Measurements from ENCODE around the gene CUX1. TPM values are rescaled to one million over a fixed set of nuclear protein-coding genes. Genes with fewer than 3 reads are reported as not detected.
"Not testable (repeated sequence)": the region's sequence is repeated elsewhere in the genome, so short reads cannot be mapped to it uniquely, and the experiment has no call there.

Gene CUX1
- total RNA-seq, 1 experiment from 2014 or later, result 53.5 TPM

- no peaks in the 10 kb centered on the region for H3K9me3 ChIP-seq (ENCODE audit: control insufficient read depth, low read depth, low read length)
- H2BK15ac ChIP-seq (ENCODE audit: low read depth, low read length), result no peak overlapping the region
- no peak overlapping the region for H3K18ac ChIP-seq (ENCODE audit: insufficient read length, low read depth, low read length)
- H3K4me1 Mint-ChIP-seq, result peaks cover 30 to 34% of the 10 kb centered on the region in 2 experiments
- peaks cover 7% of the 10 kb centered on the region; the same call in 1 of the 2 replicates for H3K4me1 ChIP-seq (ENCODE audit: insufficient read depth, low read length)
- no peaks in the 10 kb centered on the region for H3K27me3 Mint-ChIP-seq (ENCODE audit: low read depth)
- H3K23me2 ChIP-seq (ENCODE audit: insufficient read length, low read depth, low read length, poor library complexity, severe bottlenecking), result no peaks in the 10 kb centered on the region
- no peak overlapping the region for H3K56ac ChIP-seq (ENCODE audit: insufficient read length, low read depth, low read length)
- H2BK12ac ChIP-seq (ENCODE audit: insufficient read length, low read depth, low read length), result no peak overlapping the region
- H3K14ac ChIP-seq (ENCODE audit: insufficient read depth, low read length), result no peak overlapping the region
- H3K79me1 ChIP-seq (ENCODE audit: insufficient read depth, low read depth, low read length, poor library complexity, severe bottlenecking), result peaks cover 10% of the 10 kb centered on the region
- no peak overlapping the region for H2BK120ac ChIP-seq (ENCODE audit: low read depth, low read length, poor library complexity, severe bottlenecking)
- no peak overlapping the region for H3K23ac ChIP-seq (ENCODE audit: insufficient read length, low read depth, low read length)
- no peak overlapping the region for H2AFZ ChIP-seq (ENCODE audit: low read length)
- H3K9me3 Mint-ChIP-seq, result no peaks in the 10 kb centered on the region
- TF ChIP-seq CTCF (conservative IDR thresholded peaks at IDR 0.05), result no peak
- no peak overlapping the region for H3K4ac ChIP-seq (ENCODE audit: low read depth, low read length)
- no peak overlapping the region for H3K27ac Mint-ChIP-seq
- no CpG with 5 or more reads among the region's 12 CpGs for WGBS (ENCODE audit: extremely low coverage, insufficient read length, low lambda C conversion rate)
- peak overlapping the region; percentile 50 for H4K8ac ChIP-seq (replicated peaks; ENCODE audit: insufficient read length, low read depth, low read length)
- peaks cover 2% of the 10 kb centered on the region for H4K20me1 ChIP-seq (ENCODE audit: control insufficient read depth, insufficient read depth, insufficient read length)
- H3K27me3 ChIP-seq (ENCODE audit: insufficient read depth, low read length), result no peaks in the 10 kb centered on the region; the same call in 1 of the 2 replicates
- no peak overlapping the region for H2BK5ac ChIP-seq (ENCODE audit: insufficient read length, low read length)
- H4K91ac ChIP-seq (ENCODE audit: insufficient read length, low read depth, low read length), result no peak overlapping the region
- H3K4me2 ChIP-seq (ENCODE audit: insufficient read depth, insufficient read length, low read length), result no peak overlapping the region
- peaks cover 0 to 5% (median 0%) of the 10 kb centered on the region in 3 experiments; a peak in 2 of 7 replicates for H3K36me3 Mint-ChIP-seq (ENCODE audit: insufficient read depth in 1 of 3, low read depth in 3 of 3)
- H2BK20ac ChIP-seq (ENCODE audit: low read depth, low read length, poor library complexity, severe bottlenecking), result no peak overlapping the region
- DNase-seq, result no peak
- H3K79me2 ChIP-seq (ENCODE audit: insufficient read depth, low read length), result peaks cover 52% of the 10 kb centered on the region; the same call in 1 of the 2 replicates
- no peak overlapping the region for H3K27ac ChIP-seq (ENCODE audit: insufficient read length, low read depth, low read length)
- H2AK5ac ChIP-seq (ENCODE audit: insufficient read length, low read length), result no peak overlapping the region
- no peak overlapping the region for H4K5ac ChIP-seq (ENCODE audit: insufficient read length, low read depth, low read length)
- H3T11ph ChIP-seq (ENCODE audit: low read length), result no peak overlapping the region
- no peak overlapping the region for H3K9ac ChIP-seq (ENCODE audit: extremely low read depth, insufficient read length, low read length)
- H3K4me3 Mint-ChIP-seq, result no peak overlapping the region
Observed at GRCh38 chr7:101885597-101885955, 68.2 kb downstream of the CUX1 start.

DNA sequence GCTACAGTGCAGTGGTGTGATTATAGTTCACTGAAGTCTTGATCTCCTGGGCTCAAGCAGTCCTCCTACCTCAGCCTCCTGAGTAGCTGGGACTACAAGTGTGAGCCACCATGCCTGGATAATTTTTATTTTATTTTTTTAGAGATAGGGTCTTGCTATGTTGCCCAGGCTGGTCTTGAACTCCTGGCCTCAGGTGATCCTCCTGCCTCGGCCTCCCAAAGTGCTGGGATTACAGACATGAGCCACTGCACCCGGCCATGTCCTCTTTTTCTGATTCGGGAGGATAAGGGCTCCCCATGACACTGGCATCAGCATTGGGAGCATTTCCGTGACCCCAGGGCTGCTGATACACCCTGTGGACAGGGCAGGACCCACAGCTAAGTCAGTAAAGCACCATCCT lies 69.9 kb downstream of the CUX1 start:
- not testable (repeated sequence) for H3K23me2 ChIP-seq (ENCODE audit: insufficient read length, low read depth, low read length, poor library complexity, severe bottlenecking); H3K9me3 ChIP-seq (ENCODE audit: control insufficient read depth, low read depth, low read length); H3K4ac ChIP-seq (ENCODE audit: low read depth, low read length); H2BK15ac ChIP-seq (ENCODE audit: low read depth, low read length); H2BK120ac ChIP-seq (ENCODE audit: low read depth, low read length, poor library complexity, severe bottlenecking); H3K14ac ChIP-seq (ENCODE audit: insufficient read depth, low read length); H3K4me2 ChIP-seq (ENCODE audit: insufficient read depth, insufficient read length, low read length); H4K91ac ChIP-seq (ENCODE audit: insufficient read length, low read depth, low read length); H2AK5ac ChIP-seq (ENCODE audit: insufficient read length, low read length); H3T11ph ChIP-seq (ENCODE audit: low read length); H2BK5ac ChIP-seq (ENCODE audit: insufficient read length, low read length); H4K20me1 ChIP-seq (ENCODE audit: control insufficient read depth, insufficient read depth, insufficient read length); H3K23ac ChIP-seq (ENCODE audit: insufficient read length, low read depth, low read length); H4K5ac ChIP-seq (ENCODE audit: insufficient read length, low read depth, low read length); DNase-seq; H3K9me3 Mint-ChIP-seq; H3K27me3 Mint-ChIP-seq (ENCODE audit: low read depth); H4K8ac ChIP-seq (replicated peaks; ENCODE audit: insufficient read length, low read depth, low read length); H3K18ac ChIP-seq (ENCODE audit: insufficient read length, low read depth, low read length); H3K36me3 Mint-ChIP-seq (ENCODE audit: insufficient read depth in 1 of 3, low read depth in 3 of 3); H3K4me3 Mint-ChIP-seq; H2AFZ ChIP-seq (ENCODE audit: low read length); H2BK20ac ChIP-seq (ENCODE audit: low read depth, low read length, poor library complexity, severe bottlenecking); H3K27me3 ChIP-seq (ENCODE audit: insufficient read depth, low read length); H3K9ac ChIP-seq (ENCODE audit: extremely low read depth, insufficient read length, low read length); H3K56ac ChIP-seq (ENCODE audit: insufficient read length, low read depth, low read length); H3K4me1 ChIP-seq (ENCODE audit: insufficient read depth, low read length); H3K27ac ChIP-seq (ENCODE audit: insufficient read length, low read depth, low read length); H2BK12ac ChIP-seq (ENCODE audit: insufficient read length, low read depth, low read length)
- Mint-ChIP-seq H3K4me1 (peaks cover 40 to 42% of the 10 kb centered on the region in 2 experiments), H3K27ac (peak overlapping the region in 2 of 3 experiments; percentile 49 to 94; a peak in 1 of 7 replicates)
- Histone ChIP-seq H3K79me2 (ENCODE audit: insufficient read depth, low read length) (peaks cover 51% of the 10 kb centered on the region; the same call in 1 of the 2 replicates), H3K79me1 (ENCODE audit: insufficient read depth, low read depth, low read length, poor library complexity, severe bottlenecking) (peaks cover 12% of the 10 kb centered on the region)
- no CpG with 5 or more reads among the region's 4 CpGs for WGBS (ENCODE audit: extremely low coverage, insufficient read length, low lambda C conversion rate)

Measured in H9 (cell line).